HL-60 (cell line): Measurements from ENCODE around the gene MUC6.

ENCODE experiments used
- CTCF ChIP-seq: IDR thresholded peaks from one replicate; pipeline ENCODE4 v1.5.1; 2011; ENCODE audit warnings: low read length, control low read depth, inconsistent platforms; ENCODE audit not compliant: insufficient read depth
- REST ChIP-seq: IDR thresholded peaks from 2 replicates; pipeline ENCODE4 v1.6.1; 2012; ENCODE audit warnings: low read depth; ENCODE audit not compliant: insufficient replicate concordance

- no peak for TF ChIP-seq CTCF
- no peak for TF ChIP-seq REST
These were observed 63.3 kb downstream of the MUC6 start for GRCh38 chr11:973237-973636.
